Activated CD4-positive, alpha-beta T cell treated with anti-CD3 and anti-CD28 coated beads, Interleukin-2, amount 50 U/mL, for 1 hour (primary cell): Measurements from ENCODE around the gene AASDH.

Experiments used
- DNase-seq: peaks from one replicate; pipeline ENCODE4 v3.0.0-alpha.2; 2020

AASDH gene, protein sequence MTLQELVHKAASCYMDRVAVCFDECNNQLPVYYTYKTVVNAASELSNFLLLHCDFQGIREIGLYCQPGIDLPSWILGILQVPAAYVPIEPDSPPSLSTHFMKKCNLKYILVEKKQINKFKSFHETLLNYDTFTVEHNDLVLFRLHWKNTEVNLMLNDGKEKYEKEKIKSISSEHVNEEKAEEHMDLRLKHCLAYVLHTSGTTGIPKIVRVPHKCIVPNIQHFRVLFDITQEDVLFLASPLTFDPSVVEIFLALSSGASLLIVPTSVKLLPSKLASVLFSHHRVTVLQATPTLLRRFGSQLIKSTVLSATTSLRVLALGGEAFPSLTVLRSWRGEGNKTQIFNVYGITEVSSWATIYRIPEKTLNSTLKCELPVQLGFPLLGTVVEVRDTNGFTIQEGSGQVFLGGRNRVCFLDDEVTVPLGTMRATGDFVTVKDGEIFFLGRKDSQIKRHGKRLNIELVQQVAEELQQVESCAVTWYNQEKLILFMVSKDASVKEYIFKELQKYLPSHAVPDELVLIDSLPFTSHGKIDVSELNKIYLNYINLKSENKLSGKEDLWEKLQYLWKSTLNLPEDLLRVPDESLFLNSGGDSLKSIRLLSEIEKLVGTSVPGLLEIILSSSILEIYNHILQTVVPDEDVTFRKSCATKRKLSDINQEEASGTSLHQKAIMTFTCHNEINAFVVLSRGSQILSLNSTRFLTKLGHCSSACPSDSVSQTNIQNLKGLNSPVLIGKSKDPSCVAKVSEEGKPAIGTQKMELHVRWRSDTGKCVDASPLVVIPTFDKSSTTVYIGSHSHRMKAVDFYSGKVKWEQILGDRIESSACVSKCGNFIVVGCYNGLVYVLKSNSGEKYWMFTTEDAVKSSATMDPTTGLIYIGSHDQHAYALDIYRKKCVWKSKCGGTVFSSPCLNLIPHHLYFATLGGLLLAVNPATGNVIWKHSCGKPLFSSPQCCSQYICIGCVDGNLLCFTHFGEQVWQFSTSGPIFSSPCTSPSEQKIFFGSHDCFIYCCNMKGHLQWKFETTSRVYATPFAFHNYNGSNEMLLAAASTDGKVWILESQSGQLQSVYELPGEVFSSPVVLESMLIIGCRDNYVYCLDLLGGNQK

DNA sequence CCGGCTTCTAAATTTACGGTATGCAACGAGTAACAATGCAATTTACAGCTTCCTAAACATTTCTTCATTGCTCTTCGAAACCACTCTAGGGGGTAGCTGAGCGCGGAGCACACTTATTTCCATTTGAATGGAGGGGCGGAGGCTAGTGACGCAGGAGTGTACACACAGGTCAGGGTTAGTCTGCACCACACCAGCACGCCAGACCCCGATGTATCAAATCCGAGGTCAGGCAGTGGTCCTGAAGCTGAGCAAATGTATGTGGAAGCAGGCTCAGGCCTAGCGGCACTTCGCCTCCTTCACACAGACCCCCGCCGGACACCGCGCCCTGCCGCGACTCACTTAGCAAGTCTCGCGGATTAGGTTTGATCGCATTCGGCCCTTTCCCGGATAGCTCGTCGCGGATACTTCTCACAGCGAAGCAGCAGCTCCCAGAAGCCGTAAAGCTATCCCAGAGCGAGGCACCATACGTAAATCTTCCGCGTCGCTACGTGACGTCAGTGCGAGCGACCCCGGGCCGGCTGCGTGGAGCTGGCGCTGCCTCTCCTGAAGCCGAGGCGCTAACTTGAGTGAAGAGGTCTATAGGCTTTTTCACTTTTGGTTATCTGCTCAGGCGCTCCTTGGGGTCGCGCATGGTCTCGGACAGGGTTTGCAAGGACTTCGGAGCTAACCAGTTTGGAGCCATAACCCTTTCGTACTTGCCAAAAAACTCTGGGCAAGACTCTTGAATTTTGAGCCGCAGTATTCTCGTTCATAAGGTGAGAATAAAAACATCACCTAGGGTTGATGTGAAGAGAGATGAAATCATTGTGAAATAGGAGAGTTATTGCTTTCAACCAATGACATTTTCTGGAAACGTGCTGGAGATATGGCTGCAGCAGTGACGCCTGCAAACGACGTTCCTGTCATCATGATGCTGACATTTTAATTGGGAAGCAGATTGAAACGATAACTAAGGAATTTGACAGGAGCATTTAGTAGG, at the start of gene AASDH:
AASDH (minus strand) TSS at position 469 of the 979 bp plus-strand sequence. CDS start 3,192 bp downstream, outside the sequence.
- peak; percentile 97 for DNase-seq

DNA sequence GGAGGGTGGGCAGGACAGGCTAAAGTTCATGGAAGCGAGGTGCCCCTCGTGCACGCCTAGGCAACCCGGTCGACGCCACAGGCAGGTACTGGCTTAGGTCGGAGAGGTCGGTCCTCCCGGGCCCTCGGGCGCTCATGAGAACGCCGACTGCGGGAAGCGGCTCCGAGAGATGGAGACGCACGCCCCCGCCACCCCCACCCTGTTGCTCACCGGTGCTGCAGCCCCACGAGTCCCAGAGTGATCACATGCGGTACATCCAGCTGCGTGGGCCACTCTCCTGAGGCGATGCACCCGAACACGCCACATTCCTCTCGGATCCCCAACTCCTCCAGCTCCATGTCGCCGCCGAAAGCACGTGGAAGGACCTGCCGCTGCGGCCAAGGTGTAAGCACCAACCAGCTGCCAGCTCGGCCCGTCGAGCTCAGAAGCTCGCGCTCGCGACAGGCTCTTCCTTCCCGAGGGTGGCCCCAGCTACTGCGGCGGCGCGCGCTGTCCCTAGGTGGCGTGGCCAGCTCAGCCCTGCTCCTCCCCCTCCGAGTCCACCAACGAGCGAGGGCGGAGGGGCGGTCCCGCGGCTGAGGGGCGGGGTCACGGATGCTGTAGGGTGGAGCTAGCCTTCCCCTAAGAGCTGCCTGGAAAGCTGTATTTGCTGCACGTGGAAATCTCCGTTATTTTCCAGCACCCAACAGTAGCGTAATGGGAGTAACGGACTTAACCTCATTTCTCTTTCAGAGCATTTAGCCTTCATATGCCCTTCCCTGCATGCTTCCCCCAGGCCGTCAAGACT, 48.0 kb upstream of the AASDH start, which contains the start of gene PPAT:
PPAT (minus strand) TSS at position 476 of the 787 bp plus-strand sequence; CDS start at position 338, 138 bp downstream.
- peak; percentile 99 for DNase-seq

DNA sequence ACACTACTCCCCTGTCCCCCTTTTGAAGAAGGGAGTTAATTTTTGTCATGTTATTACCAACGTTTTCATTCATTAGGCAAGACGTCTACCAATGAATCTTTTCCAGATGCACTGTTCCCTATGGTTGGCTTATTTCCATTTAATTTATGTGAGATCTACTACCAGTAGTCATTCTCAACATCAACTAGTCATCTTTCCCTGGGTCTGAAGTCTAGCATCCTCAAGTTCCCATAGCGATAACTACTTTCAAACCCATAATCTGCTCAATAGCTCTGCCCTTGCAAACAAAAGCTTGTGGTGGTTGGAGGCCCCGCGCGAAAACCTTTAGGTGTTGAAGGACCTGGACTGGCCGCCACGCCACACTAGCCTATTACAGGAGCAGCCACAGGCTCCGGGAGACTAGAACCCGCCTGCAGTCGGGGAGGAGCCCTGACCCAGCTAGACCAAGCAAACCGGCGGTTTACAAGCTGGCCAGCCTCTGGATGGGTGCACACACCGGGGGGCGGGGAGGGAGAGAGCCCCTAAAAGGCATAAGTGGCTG, 47.4 kb upstream of the AASDH start:
- DNase-seq, result peak; percentile 15

DNA sequence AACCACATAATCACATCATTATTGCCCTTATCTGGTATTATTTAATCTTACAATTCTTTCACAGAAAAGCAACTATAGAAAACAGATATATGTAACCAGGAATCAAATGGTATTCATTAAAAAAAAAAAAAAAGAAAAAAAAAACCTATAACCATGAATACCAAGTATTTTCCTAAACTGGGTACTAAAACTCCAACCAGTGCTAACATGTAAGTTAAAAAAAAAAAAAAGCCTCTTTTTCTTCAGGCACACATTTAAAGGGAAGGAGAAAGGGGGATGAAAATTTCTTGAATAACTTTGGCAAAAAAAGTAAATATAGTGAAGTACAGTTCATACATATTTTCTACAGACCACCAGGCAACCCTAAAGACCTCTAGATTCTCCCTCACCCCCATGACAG, 46.0 kb upstream of the AASDH start:
- no peak for DNase-seq

DNA sequence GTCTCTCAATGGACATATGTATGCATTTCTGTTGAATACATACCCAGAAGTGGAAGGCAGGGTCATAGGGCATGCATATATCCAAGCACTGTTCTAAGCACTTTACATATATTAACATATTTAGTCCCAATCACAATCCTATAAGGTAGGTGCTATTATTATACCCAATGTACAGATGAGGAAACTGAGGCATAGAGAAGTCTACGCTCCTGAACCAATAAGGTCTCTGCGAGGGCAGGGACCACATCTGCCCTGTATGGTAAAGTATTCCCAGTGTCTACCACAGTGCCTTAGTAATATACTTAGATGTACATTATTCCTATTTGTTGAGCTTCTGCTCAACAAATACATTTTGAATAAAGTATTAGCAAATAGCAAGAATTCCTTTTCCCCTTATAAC, 42.9 kb upstream of the AASDH start:
- no peak for DNase-seq

DNA sequence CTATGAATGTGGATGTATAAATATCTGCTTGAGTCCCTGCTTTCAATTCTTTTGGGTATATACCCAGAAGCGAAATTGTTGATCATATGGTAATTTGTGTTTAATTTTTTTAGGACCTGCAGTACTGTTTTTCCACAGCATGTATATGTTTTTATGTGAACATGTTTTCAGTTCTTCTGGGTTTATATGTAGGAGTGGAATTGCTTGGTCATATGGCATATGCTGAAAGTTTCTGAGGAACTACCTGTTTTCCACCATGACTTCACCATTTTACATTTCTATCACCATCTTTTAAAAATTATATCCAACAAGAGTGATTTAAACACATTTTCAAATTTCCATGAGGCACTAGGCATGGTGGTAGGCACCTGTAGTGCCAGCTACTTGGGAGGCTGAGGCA, 39.9 kb upstream of the AASDH start:
- DNase-seq, result no peak

DNA sequence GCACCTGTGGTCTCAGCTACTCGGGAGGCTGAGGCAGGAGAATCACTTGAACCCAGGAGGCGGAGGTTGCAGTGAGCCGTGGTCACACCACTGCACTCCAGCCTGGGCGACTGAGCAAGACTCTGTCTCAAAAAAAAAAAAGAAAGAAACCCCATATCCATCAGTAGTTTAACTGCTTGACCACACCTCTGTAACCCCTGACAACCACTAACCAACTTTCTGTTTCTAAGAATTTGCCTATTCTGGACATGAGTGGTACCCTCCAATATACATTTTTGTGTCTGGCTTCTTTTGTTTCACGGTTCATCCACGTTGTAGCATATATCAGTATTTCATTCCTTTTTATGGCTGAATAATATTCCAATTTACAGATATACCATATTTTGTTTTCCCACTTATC, 39.0 kb upstream of the AASDH start:
- DNase-seq, result no peak

DNA sequence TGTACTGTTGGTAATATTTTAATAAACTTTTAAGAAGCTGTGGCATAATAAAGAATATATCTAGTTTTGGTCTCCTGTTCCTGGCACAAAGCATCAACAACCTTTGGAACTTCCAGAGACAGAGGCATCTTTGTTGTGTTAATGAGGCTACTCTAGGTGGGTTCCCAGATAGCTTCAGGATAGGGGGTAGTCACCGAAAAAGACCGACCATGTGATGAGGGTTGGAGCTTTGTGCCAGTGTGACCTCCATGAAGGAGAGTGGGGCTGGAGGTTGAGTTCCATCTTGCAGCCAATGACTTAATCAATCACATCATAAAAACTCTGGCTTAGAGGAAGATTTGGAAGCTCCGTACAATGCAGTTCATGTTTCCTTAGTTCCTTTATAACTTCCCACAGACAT, 38.2 kb upstream of the AASDH start:
- no peak for DNase-seq

DNA sequence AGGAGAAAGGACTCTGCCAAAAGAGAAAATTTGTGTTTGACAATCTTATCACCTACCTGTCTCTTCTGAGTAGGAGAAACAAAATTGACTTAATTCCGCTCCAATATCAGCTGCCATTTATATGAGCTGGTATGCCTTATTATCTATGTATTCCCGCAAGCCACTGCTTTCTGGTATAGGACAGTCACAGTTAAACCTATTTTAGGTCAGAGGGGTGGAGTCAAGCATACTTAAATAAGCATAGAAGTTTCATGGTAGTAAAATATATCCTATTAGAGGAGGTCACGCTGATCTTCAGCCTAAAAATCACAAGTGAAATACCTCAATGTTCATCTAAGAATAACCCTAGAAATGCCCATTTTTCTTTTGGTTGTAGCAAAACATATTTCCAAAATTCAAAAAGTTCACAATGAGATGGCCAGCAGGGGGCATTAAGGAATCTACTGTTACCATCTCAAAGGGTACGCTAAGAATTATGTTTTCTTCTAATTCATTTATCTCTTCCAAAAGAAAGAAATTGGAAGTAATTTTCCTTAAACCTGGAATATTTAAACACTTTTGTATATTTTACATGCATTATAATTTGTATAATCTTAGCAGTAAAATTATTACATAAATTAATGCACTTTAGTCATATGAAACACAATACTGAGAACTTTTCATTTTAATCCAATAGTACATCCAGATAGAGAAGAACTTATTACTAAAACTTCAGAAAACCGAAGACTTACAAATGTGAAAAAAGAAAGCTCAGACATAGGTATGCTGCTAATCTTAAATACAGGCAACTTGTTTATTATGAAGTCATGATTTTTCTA, 37.6 kb upstream of the AASDH start:
- peak; percentile 36 for DNase-seq

DNA sequence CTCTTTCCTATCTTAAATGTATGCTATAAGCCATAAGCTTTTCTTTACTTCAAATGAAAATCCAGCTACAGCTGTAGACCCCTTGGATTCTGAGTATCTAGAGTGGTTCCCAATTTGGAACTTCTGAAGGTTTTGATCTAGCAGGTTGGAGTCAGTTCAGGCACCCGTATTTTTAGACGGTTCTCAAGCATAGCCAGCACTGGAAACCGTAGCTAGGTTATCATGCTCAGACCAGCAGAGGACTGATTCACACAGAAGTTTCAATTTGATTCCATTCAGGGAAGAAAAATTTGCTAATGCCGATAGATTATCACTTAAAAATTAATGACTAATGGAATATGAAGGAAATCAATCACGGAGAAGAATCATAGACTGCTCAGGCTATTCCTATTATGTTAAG, 36.9 kb upstream of the AASDH start:
- no peak for DNase-seq

DNA sequence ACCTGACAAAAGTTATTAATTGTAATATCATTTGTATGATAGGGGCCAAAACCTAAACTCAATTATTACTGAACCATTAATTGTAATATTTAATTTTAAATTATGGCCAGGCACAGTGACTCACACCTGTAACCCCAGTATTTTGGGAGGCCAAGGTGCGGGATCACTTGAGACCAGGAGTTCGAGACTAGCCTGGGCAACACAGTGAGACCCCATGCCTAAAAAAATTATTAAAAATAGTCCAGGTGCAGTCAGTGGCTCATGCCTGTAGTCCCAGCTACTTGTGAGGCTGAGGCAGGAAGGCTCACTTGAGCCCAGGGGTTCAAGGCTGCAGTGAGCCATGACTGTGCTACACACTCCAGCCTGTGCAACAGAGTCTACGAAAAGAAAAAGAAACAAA, 30.1 kb upstream of the AASDH start:
- DNase-seq, result no peak

DNA sequence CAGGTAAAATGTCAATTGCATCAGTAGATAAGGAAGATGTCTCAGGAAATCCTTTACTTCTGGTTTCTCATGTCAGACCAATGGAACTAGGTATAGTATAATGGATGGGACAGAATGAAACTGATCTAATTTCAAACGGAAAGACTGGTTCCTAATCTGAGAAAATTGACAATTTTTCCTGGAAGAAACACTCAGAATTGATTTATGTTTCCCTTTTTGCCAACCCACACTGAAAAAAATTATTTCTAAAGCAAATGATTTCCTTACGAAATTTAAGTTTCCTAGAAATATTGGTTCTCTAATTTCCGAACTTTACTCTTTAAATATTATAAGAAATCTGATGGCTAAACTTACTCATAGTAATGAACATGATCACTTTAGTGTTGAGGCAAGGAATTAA, 29.1 kb upstream of the AASDH start:
- DNase-seq, result no peak

DNA sequence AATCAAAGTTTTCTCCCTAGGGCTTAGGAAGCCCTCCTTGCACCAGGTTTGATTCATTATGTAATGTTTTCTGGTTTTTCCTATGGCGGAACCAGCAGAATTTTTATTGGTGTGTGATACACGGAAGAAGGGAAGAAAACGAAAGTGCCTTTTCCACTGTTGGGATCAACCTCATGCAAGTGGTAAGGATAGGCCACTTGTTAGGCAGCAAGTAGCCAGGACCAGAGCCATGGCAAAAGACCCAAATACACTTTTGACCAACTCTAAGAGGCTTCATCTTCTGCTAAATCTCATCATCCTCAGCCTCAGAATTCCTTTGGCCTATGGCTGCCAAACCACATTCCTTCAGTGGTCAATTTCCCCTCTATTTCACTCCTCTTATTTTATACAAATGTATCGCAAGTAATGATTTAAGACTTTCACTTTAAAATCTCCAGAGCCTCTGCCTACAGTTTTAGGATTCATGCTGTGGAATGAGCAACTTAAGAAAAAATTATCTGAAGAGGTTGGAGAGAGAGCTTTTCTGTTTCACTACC, 26.9 kb upstream of the AASDH start:
- no peak for DNase-seq

DNA sequence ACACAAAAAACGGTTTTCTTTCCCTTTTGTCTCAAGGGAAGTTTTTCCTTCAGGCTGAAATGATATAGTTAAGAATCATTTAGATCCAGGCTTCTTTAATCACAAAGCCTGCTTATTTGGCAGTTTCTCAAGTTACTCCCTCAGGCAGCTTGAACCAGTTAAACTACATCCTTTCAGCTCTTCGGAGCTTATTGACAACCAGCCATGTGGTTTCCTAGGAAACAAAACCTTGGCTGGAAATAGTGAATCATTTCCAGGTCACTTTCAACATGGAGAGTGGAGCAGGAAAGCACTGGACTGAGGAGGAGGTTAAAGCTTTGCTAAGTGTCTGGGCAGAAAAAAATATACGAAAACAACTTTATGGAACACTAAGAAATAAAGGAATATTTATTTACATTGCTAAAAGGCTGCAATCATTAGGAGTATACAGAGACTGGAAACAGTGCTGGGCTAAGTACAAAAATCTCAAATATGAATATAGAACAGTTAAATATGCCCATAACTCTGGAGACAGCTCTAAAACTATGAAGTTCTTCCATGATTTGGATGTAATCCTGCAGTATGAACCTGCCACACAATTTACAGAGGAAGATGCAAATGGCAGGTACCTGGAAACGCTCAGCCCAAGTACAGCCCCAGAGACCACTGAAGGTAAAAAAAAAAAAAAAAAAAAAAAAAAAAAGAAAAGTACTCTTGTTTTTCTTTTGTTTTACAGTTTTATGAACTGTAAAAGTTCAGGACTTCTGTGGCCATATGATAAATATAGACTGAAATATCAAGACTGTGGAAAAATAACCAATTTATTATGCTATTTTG, 23.2 kb upstream of the AASDH start:
- no peak for DNase-seq

DNA sequence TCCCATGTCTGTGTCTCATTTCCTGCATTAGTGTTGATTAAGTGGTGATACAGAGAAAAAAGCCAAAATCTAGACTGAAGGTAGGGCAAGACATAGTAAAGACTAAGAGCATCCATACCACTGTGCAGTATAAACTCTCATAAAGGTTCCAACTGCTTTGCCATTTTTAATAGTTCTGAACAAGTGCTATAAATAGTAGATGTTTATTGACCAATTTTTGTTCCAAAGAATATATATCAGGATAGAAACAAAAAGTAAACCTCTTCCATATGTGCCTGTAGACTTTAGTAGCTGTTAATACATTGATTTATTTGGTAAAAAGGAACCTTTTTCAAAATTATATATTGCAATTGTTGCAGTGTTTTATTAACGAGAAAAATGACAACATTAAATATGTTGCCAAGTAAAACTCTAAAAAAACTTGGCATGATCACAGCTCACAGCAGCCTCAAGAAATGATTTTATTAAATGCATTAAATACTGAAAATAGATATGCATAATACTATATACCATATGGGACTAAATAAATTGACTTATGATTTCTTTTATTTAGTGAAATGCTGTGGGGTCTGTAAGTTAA, 22.3 kb upstream of the AASDH start:
- DNase-seq, result no peak

DNA sequence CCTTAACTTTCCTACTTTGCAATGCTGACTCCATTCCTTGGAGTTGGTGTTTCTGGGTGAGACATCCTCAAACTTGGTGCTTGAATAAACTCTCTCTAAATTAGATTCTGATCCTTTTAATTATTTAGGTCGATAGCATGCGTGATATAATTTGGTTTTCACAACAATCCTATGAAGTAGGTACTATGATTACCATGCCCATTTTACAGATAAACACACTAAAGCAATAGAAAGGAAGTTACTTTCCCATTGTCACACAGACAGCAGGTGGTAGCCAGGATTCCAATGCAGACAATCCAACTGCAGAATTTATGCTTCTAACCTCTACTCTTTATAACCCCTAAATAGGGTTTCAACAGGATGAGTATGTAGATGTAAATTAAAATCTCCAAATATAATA, 21.7 kb upstream of the AASDH start:
- no peak for DNase-seq

DNA sequence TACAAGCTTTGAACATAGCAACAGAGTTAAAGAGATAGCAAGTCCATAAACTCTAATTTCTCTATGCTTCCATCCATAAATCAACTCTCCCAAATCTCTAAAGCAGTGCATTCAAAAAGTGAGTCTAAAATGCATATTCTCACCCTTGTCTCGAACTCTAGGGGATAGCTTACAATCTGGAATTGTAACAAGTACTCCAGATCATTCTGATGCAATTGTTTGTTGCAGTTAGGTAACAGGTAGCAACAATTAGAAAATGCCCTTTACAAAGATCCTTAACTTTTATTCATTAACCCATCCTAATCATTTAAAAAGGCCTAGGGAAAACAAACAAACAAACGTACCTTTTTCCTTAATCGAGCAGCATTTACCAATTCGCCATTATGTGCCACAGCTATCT, 18.9 kb upstream of the AASDH start:
- no peak for DNase-seq

DNA sequence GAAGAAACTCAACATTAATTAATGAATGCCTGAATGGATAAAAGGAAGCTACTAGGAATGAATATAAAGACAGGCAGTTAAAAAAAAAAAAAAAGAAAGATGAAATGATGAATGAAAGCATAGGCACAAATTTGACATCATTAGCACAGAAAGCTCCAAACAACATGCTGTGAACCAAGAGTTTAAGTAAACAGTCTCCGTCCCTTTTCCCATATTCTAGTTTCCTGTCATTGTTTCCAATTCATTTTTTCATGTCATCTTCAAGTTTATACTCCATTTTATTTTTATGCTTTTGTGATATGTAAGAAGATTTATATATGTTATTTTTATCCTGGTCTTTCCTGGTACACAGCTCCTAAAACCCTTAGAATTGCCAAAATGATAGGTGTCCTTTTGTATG, 17.7 kb upstream of the AASDH start:
- no peak for DNase-seq

DNA sequence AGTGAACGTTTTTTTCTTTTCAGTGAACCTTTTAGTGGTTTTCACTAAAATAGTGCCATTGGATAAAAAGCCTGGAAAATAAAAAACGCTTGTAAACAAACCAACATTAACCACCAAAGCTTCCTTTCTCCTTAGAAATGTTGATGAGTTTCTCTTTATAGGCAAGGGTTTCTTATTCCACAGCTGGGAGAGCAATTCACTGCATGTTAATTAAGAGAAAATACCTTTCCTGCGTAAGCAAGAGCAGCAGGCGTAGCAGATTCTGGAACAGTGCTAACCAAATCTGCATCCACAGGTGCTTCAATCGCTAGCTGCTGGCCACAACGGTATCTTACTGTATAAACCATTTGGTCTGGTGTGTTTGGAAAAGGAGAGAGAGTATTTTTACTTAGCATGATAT, 13.3 kb upstream of the AASDH start:
- no peak for DNase-seq
